ENCODE data around the gene SLC9C2. TPM values are rescaled to one million over a fixed set of nuclear protein-coding genes. Genes with fewer than 3 reads are reported as not detected.

Gene SLC9C2
- total RNA-seq, 2 experiments from 2014 or later: not detected

DNA sequence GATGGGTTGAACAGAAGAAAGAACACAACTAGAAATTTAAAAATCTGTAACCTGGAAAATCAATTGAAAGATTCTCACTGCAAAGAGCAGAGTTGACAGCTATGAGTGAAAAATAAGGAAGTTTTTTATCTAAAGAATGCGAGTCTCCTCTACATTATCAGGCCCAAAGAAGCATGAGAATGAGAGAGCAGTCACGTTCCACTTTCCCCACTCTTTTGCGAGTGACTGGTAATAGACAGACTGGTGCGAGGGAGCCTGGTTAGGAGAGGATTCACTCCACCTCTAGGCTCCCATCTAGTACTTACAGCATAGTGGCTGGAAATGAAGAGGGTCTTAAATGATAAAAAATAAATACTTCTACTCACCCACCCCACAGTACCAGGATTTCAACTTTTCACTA is 73.8 kb downstream of the SLC9C2 start:
- Histone ChIP-seq H3K27ac (ENCODE audit: low read depth in 1 of 2, low read length in 2 of 2) (no peak overlapping the region), H3K4me1 (ENCODE audit: insufficient read depth, low read length) (peaks cover 5% of the 10 kb centered on the region), H3K9me3 (ENCODE audit: control insufficient read depth in 1 of 2, insufficient read depth in 1 of 2, low read length in 2 of 2) (no peaks in the 10 kb centered on the region), H3K4me3 (ENCODE audit: low read length) (no peak overlapping the region), H3K36me3 (ENCODE audit: insufficient read depth, low read length) (no peaks in the 10 kb centered on the region), H3K27me3 (ENCODE audit: control insufficient read depth in 1 of 2, insufficient read depth in 2 of 2, low read length in 2 of 2) (no peaks in the 10 kb centered on the region)
- TF ChIP-seq, protein P1, sequence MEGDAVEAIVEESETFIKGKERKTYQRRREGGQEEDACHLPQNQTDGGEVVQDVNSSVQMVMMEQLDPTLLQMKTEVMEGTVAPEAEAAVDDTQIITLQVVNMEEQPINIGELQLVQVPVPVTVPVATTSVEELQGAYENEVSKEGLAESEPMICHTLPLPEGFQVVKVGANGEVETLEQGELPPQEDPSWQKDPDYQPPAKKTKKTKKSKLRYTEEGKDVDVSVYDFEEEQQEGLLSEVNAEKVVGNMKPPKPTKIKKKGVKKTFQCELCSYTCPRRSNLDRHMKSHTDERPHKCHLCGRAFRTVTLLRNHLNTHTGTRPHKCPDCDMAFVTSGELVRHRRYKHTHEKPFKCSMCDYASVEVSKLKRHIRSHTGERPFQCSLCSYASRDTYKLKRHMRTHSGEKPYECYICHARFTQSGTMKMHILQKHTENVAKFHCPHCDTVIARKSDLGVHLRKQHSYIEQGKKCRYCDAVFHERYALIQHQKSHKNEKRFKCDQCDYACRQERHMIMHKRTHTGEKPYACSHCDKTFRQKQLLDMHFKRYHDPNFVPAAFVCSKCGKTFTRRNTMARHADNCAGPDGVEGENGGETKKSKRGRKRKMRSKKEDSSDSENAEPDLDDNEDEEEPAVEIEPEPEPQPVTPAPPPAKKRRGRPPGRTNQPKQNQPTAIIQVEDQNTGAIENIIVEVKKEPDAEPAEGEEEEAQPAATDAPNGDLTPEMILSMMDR (IDR thresholded peaks at IDR 0.05): no peak
- no peaks in the 10 kb centered on the region for H3K36me3 Mint-ChIP-seq (ENCODE audit: low read depth)
- POLR2A ChIA-PET: no interaction called here
- no peaks in the 10 kb centered on the region for H3K27me3 Mint-ChIP-seq
- H3K4me1 Mint-ChIP-seq (ENCODE audit: low read depth): peaks cover 30% of the 10 kb centered on the region
- no peak overlapping the region for H3K27ac Mint-ChIP-seq
- DNase-seq (no peak), ATAC-seq (ENCODE audit: poor library complexity) (no peak)
- no peak overlapping the region for H3K4me3 Mint-ChIP-seq
- intact Hi-C loops (cut with DNase I, micrococcal nuclease): no loop called here
- no peaks in the 10 kb centered on the region for H3K9me3 Mint-ChIP-seq
- CTCF ChIA-PET: no interaction called here

DNA sequence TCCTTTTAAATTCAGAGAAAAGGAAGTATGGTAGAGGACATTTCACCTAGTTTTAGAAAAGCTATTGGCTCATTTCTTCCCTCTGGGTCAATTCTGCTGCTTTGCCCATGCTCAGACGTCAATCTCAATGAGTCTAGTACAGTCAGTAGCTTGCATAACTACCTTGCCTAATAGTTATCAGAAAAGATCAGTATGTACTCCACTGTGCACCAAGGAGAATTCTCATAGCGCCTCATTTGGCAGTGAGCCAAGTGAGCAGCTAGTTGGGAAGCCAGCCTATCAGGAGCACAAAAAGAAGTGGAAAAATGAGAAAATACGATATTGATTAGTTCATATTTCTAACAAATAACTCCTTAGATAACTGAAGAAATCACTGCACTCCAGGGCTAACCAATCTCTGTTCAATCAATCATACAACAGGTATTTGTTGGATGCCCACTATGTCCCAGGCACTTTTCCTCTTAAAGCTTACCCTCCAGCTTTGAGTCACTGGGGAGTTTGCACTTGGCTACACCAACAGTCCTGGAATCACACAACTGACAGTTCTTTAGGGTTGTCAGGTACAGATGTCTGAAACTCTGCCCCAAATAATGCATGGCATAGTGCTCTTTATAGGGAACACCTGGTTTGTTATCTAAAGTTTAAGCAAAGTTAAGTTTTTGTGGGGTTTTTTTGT is 75.6 kb downstream of the SLC9C2 start:
- no peaks in the 10 kb centered on the region for H3K4me1 ChIP-seq (ENCODE audit: insufficient read depth, low read length)
- H3K36me3 ChIP-seq (ENCODE audit: insufficient read depth, low read length): no peaks in the 10 kb centered on the region
- Mint-ChIP-seq H3K4me1 (ENCODE audit: low read depth) (peaks cover 27% of the 10 kb centered on the region), H3K27me3 (no peaks in the 10 kb centered on the region), H3K9me3 (no peaks in the 10 kb centered on the region), H3K36me3 (ENCODE audit: low read depth) (no peaks in the 10 kb centered on the region), H3K27ac (no peak overlapping the region), H3K4me3 (no peak overlapping the region)
- intact Hi-C loops (cut with DNase I, micrococcal nuclease): no loop called here
- H3K4me3 ChIP-seq (ENCODE audit: low read length): no peak overlapping the region
- H3K9me3 ChIP-seq (ENCODE audit: control insufficient read depth in 1 of 2, insufficient read depth in 1 of 2, low read length in 2 of 2): no peaks in the 10 kb centered on the region
- POLR2A ChIA-PET: no interaction called here
- H3K27me3 ChIP-seq (ENCODE audit: control insufficient read depth in 1 of 2, insufficient read depth in 2 of 2, low read length in 2 of 2): no peaks in the 10 kb centered on the region
- TF ChIP-seq, protein P1 (IDR thresholded peaks at IDR 0.05): no peak
- ATAC-seq (ENCODE audit: poor library complexity) (no peak), DNase-seq (no peak)
- H3K27ac ChIP-seq (ENCODE audit: low read depth in 1 of 2, low read length in 2 of 2): no peak overlapping the region
- CTCF ChIA-PET: no interaction called here

DNA sequence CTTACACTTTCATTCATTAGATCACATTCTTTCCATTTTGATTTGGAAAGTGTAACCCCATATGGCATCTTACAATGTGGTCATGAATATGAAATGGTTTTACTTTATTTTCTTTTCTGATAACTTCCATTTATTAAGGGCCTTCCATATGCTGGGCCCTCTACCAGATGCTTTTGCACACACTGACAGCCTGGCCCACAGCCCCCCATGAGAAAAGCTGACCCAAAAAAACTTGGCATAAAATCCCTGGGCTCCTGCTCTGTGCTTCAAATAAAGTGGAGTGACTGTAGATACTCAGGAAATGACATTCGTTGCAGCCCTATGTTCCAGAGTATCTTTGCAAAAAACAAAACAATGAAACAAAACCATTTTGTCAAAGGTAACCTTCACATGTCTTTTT is 76.9 kb downstream of the SLC9C2 start:
- H3K27me3 Mint-ChIP-seq: no peaks in the 10 kb centered on the region
- H3K9me3 Mint-ChIP-seq: no peaks in the 10 kb centered on the region
- POLR2A ChIA-PET: no interaction called here
- CTCF ChIA-PET: no interaction called here
- no peaks in the 10 kb centered on the region for H3K36me3 Mint-ChIP-seq (ENCODE audit: low read depth)
- Histone ChIP-seq H3K9me3 (ENCODE audit: control insufficient read depth in 1 of 2, insufficient read depth in 1 of 2, low read length in 2 of 2) (no peaks in the 10 kb centered on the region), H3K27ac (ENCODE audit: low read depth in 1 of 2, low read length in 2 of 2) (no peak overlapping the region), H3K4me1 (ENCODE audit: insufficient read depth, low read length) (no peaks in the 10 kb centered on the region), H3K4me3 (ENCODE audit: low read length) (no peak overlapping the region), H3K27me3 (ENCODE audit: control insufficient read depth in 1 of 2, insufficient read depth in 2 of 2, low read length in 2 of 2) (no peaks in the 10 kb centered on the region), H3K36me3 (ENCODE audit: insufficient read depth, low read length) (no peaks in the 10 kb centered on the region)
- no peak for DNase-seq
- H3K4me1 Mint-ChIP-seq (ENCODE audit: low read depth): peaks cover 20% of the 10 kb centered on the region
- TF ChIP-seq, protein P1 (IDR thresholded peaks at IDR 0.05): no peak
- H3K27ac Mint-ChIP-seq: no peak overlapping the region
- no peak for ATAC-seq (ENCODE audit: poor library complexity)
- intact Hi-C loops (cut with DNase I, micrococcal nuclease): no loop called here
- H3K4me3 Mint-ChIP-seq: no peak overlapping the region
